SU-DHL-6 (cell line): ENCODE data around the gene TSPAN4.
A peak's percentile ranks its signal among the peaks of the same experiment; 100 is the strongest.

Experiments
- H2AFZ ChIP-seq: fragments of 200-600 bp; sonication (generic); 2 replicates; pipeline ENCODE4 v1.6.1; 2014; ENCODE audit warnings: low read depth, mild to moderate bottlenecking, moderate library complexity, mixed read lengths, antibody characterized with exemption, low read length; ENCODE audit not compliant: severe bottlenecking
- H3F3A ChIP-seq: fragments of 200-600 bp; shearing (Covaris generic); 2 replicates; pipeline ENCODE4 v1.6.0; 2016; ENCODE audit warnings: antibody characterized with exemption, mild to moderate bottlenecking; ENCODE audit not compliant: insufficient read depth
- H3K27ac ChIP-seq: fragments of 200-600 bp; sonication (generic); 2 replicates; pipeline ENCODE4 v1.5.1; 2016; ENCODE audit warnings: low read depth, mild to moderate bottlenecking, low read length, moderate library complexity, mixed read lengths
- H3K27me3 ChIP-seq: fragments of 200-600 bp; sonication (generic), shearing (Covaris generic); 2 replicates; pipeline ENCODE4 v1.6.0; 2014; ENCODE audit warnings: mild to moderate bottlenecking, low read length
- H3K36me3 ChIP-seq: fragments of 200-600 bp; sonication (generic); 2 replicates; pipeline ENCODE4 v1.6.1; 2014; ENCODE audit warnings: mild to moderate bottlenecking, low read length, mixed read lengths
- H3K4me2 ChIP-seq: fragments of 300-600, 200-600 bp; shearing (Covaris generic), sonication (generic); 2 replicates; pipeline ENCODE4 v1.6.0; 2014; ENCODE audit warnings: low read length, low read depth, mild to moderate bottlenecking; ENCODE audit not compliant: poor library complexity, severe bottlenecking
- H3K4me3 ChIP-seq: fragments of 200-600 bp; sonication (generic); 2 replicates; pipeline ENCODE4 v1.5.1; 2014; ENCODE audit warnings: antibody characterized with exemption, low read length, mild to moderate bottlenecking, mixed read lengths; ENCODE audit not compliant: insufficient read depth, poor library complexity, severe bottlenecking
- H3K79me2 ChIP-seq: fragments of 200-600 bp; sonication (generic); 2 replicates; pipeline ENCODE4 v1.6.1; 2014; ENCODE audit warnings: mild to moderate bottlenecking, low read length, moderate library complexity; ENCODE audit not compliant: insufficient read depth
- H3K9ac ChIP-seq: fragments of 200-600 bp; sonication (generic); 2 replicates; pipeline ENCODE4 v1.7.0; 2014; ENCODE audit warnings: mild to moderate bottlenecking, low read length
- H3K9me2 ChIP-seq: fragments of 200-600 bp; sonication (generic); replicated peaks from 2 replicates; pipeline ENCODE4 v1.6.1; 2014; ENCODE audit warnings: low read length; ENCODE audit not compliant: insufficient read depth
- H3K9me3 ChIP-seq: fragments of 200-600 bp; sonication (generic); 2 replicates; pipeline ENCODE4 v1.6.1; 2014; ENCODE audit warnings: low read length, mixed read lengths; ENCODE audit not compliant: insufficient read depth
- H4K20me1 ChIP-seq: fragments of 200-600 bp; sonication (generic); 2 replicates; pipeline ENCODE4 v1.6.1; 2014; ENCODE audit warnings: low read depth, mild to moderate bottlenecking, antibody characterized with exemption, low read length, moderate library complexity, mixed read lengths
- CTCF ChIP-seq: fragments of 200-600 bp; sonication (generic); IDR thresholded peaks from one replicate; pipeline ENCODE4 v1.5.1; 2017; ENCODE audit warnings: antibody characterized with exemption, mild to moderate bottlenecking, low read length, moderate library complexity; ENCODE audit not compliant: insufficient read depth, poor library complexity, severe bottlenecking
- EZH2phosphoT487 ChIP-seq: fragments of 200-600 bp; sonication (generic), shearing (Covaris generic); conservative IDR thresholded peaks from 2 replicates; pipeline ENCODE4 v1.6.1; 2018; ENCODE audit warnings: mild to moderate bottlenecking, antibody characterized with exemption, low read length, moderate library complexity, mixed read lengths

TSPAN4 gene

DNA sequence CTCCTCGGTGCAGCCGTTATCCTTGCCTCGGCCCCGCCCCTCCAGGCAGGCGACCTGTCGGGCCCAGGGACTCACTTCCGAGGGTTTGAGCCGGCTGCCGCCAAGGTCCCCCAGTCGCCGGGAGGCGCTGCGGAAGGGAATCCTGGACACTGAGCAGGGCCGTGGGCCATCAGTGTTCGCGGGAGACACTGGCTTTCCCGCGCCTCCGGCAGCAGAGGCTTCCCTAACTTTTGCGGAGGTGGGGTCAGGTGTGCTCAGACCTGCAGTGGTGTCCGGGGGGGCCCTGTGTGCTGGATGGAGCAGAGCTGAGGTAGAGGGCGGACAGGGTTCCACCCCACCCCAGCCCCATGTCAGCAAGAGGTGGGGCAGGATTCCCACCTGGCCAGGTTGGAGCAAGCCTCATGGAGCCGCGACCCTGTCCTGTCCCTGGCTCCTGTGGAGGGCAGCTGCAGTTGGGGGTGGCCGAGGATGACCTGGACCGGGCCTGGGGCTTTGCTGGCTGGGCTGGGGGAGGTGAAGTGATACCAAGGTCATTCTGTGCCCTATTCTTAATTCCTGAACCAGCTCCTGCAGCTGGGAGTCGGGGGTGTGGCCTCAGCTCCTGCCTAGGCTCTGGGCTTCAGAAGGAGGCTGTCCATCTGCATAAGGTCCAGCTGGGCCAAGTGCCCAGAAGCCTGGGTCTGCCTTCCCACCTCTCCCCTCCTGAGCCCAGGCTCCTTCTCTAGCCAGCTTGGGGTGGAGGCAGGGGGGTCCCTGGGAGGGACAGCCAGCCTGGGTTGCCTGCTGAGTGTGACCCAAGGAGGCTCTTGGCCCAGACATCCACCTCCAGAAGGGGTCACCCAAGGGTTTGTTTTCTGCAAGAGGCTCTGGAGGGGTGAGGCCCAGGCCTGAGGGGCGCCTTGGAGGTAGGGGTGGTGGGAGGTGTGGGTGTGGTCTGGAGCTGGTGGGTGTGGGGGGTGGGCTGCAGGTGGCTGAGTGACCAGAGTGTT lies 8.4 kb downstream of the TSPAN4 start:
- Histone ChIP-seq H3K4me3 (no peak overlapping the region), H3K27ac (no peak overlapping the region), H3K27me3 (no peaks in the 10 kb centered on the region), H3K9ac (no peak overlapping the region), H2AFZ (no peak overlapping the region), H4K20me1 (no peaks in the 10 kb centered on the region), H3K4me2 (no peak overlapping the region), H3K79me2 (no peaks in the 10 kb centered on the region), H3K9me2 (no peaks in the 10 kb centered on the region), H3F3A (no peaks in the 10 kb centered on the region), H3K9me3 (no peaks in the 10 kb centered on the region), H3K36me3 (no peaks in the 10 kb centered on the region)
- TF ChIP-seq CTCF: peak; percentile 48
- no peak for TF ChIP-seq EZH2phosphoT487

DNA sequence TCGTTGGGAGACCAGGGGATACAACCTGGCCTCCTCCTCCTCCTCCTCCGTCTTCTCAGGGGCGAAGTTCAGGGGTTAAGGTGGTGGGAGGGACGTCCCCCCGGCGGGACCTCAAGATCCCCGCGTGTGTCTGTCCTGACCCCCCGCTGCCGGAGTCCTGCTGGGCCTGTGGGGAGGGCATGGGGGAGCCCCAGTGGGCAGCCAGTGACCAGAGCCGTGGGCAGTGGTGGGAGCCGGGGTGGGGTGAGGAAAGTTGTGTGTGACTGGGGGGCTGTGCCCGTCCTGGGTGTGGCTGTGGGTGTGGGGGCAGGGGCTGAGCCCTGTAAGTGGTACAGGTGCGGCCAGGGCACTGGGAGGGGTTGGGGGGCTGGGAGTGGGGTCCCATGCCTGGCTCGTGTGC lies 10.1 kb downstream of the TSPAN4 start:
- no peak overlapping the region for H2AFZ ChIP-seq
- no peaks in the 10 kb centered on the region for H3K36me3 ChIP-seq
- H3K27me3 ChIP-seq: no peaks in the 10 kb centered on the region
- no peak overlapping the region for H3K9ac ChIP-seq
- H3K4me3 ChIP-seq: no peak overlapping the region
- H3F3A ChIP-seq: no peaks in the 10 kb centered on the region
- TF ChIP-seq CTCF: no peak
- TF ChIP-seq EZH2phosphoT487: no peak
- no peaks in the 10 kb centered on the region for H3K79me2 ChIP-seq
- no peaks in the 10 kb centered on the region for H4K20me1 ChIP-seq
- H3K9me3 ChIP-seq: no peaks in the 10 kb centered on the region
- no peak overlapping the region for H3K27ac ChIP-seq
- H3K4me2 ChIP-seq: no peak overlapping the region
- no peaks in the 10 kb centered on the region for H3K9me2 ChIP-seq

DNA sequence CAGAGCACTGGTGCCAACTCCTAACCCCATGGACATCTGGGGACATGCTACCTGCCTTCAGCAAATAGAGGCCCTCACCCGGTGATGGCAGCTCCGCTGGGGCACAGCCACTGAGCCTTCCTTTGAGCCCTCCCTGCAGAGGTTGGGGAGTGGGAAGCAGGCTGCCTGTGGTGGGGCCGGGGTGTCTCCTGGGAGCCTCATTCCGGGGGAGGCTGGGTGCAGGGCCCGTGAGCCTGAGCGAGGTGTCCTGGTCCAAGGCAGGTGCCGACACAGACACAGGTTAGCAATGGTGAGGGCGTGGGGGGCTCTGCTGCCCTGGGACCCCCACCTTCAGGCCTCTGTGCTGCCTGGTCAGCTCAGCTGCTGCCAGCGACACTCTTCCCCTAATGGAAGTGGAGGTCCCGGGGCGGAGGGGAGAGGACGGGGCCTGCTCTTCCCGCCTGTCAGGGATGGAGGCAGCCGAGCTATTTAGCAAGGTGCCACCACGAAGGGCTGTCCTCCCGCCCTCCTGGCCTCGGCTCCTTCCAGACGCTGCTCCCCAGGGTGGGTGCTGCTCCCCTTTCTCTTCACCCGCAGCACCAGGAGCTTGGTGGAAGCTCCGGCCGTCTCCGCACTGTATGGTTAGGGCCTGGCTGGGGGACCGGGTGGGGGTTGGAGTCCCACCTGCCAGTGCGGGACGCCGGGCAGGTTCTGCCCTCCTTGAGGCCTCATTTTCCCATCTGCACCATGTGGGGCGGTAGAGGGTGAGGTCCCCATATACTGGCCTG lies 11.2 kb downstream of the TSPAN4 start:
- H4K20me1 ChIP-seq: no peaks in the 10 kb centered on the region
- H3K9me3 ChIP-seq: no peaks in the 10 kb centered on the region
- no peaks in the 10 kb centered on the region for H3K27me3 ChIP-seq
- H3F3A ChIP-seq: no peaks in the 10 kb centered on the region
- H3K36me3 ChIP-seq: no peaks in the 10 kb centered on the region
- no peak overlapping the region for H3K4me2 ChIP-seq
- H3K9me2 ChIP-seq: no peaks in the 10 kb centered on the region
- no peak overlapping the region for H3K27ac ChIP-seq
- H2AFZ ChIP-seq: no peak overlapping the region
- no peaks in the 10 kb centered on the region for H3K79me2 ChIP-seq
- H3K4me3 ChIP-seq: no peak overlapping the region
- no peak overlapping the region for H3K9ac ChIP-seq
- TF ChIP-seq CTCF (no peak), EZH2phosphoT487 (no peak)
